DMS153 treated with DMSO at 0.1 percent for 48 hours (cell line): ENCODE measurements around the gene STMN3.
"Not testable (repeated sequence)": the region's sequence is repeated elsewhere in the genome, so short reads cannot be mapped to it uniquely, and the experiment has no call there.

Source experiments
- DNase-seq: peaks from one replicate; lab custom pipeline; 2025; ENCODE audit not compliant: unreplicated experiment; lab: John Stamatoyannopoulos, UW

Gene STMN3

GRCh38 chr20:63639093-63639975, 13.9 kb downstream of the STMN3 start:
- no peak for DNase-seq

DNA sequence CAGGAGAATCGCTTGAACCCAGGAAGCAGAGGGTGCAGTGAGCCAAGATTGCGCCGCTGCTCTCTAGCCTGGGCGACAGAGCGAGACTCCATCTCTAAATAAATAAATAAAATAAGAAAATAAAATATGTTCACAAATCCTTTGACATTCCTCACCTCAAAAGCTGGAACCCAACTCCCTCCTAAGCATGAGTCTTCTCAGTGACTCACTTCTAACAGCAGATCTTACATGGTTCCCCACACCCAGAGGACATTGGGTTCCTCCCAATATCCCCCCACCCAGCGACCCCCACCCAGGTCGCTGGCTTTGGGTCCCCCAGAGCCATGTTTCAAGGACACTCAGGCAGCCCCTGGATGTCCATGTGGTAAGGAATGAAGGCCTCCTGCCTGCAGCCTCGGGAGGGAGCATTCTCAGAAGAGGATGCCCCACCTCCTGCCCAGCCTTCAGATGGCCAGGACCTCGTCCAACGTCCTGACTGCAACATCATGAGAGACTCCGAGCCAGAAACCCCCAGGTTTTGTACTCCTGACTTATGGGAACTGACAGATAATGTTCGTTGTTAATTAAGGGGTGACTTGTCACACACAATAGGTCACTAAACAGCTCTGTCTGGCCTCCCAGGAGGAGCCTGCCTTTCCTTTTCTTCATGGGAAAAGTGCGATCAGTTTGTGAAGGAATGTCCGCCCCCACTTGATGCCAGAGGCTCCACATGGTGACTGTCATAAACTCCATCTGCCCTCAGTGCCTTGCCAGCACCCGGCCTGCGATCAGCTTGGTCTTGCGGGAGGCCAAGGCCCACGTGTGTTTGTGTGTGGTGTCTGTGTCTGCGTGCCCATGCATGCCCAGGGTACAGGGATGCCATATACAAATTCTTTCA, 16.2 kb downstream of the STMN3 start:
- no peak for DNase-seq

- DNase-seq: no peak
Observed at GRCh38 chr20:63635431-63636141, 17.6 kb downstream of the STMN3 start.

DNA sequence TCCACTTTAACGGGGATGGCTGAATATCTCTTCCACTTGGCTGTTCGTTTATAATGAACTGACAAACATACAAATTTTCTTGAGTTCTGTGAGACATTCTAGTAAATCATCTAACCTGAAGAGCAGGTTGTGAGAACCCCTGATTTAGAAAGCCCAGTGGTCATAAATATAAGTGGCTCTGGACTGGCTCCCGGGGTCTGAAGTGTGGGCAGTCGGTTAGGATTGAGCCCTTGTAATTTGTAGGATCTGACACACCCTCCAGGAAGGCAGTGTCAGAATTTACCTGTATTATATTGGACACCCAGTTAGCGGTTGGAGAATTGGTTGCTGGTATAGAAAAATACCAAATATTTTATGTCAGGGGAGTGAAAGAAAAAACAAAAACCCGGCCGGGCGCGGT, 19.5 kb downstream of the STMN3 start:
- DNase-seq: no peak

- not testable (repeated sequence) for DNase-seq
Observed at GRCh38 chr20:63631426-63631825, 21.8 kb downstream of the STMN3 start.

DNA sequence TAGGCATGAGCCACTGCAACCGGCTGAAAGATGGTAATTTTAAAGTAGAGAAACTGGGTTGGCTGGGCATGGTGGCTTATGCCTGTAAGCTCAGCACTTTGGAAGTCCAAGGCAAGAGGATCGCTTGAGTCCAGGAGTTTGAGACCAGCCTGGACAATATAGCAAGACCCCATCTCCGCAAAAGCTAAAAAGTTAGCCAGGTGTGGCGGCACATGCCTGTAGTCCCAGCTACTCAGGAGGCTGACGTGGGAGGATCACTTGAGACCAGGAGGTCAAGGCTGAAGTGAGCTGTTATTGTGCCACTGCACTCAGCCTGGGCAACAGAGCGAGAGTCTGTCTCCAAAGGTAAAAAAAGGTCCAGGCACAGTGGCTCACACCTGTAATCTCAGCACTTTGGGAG, 22.3 kb downstream of the STMN3 start:
- not testable (repeated sequence) for DNase-seq

DNA sequence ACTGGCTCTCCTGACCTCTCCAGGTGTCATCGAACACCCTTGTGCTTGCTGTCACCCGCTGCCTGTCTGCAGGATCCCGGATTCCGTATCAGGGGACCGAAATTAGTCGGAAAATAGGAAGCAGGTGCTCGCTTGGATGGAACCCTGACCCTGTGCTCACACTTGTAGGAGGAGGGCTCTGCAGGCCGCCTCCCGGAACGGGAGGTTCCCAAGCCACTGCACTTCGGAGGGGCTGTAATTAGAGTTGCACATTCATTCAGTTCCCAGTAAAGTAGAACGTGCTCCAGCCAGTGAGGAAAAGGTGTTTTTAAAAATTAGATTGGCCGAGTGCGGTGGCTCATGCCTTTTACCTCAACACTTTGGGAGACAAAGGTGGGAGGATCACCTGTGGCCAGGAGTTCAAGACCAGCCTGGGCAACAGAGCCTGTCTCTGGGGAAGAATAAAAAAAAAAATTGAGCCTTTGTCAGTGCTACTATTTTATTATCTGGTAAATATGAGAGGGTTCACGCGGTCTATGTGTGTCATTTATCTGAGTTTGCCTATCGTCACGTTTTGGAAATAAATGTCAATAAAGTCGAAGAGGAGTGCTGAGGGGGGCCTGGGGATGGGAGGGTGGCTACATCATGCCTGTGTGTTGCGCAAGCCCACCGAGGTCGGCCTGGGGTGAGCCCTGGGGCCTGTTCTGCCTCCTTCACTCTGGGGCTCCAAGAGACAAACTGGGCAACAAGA, 24.8 kb downstream of the STMN3 start:
- peak; percentile 27 for DNase-seq

- no peak for DNase-seq
Observed at GRCh38 chr20:63627751-63628245, 25.4 kb downstream of the STMN3 start.

- DNase-seq: peak; percentile 80
Observed at GRCh38 chr20:63627129-63627750, 26.0 kb downstream of the STMN3 start.

DNA sequence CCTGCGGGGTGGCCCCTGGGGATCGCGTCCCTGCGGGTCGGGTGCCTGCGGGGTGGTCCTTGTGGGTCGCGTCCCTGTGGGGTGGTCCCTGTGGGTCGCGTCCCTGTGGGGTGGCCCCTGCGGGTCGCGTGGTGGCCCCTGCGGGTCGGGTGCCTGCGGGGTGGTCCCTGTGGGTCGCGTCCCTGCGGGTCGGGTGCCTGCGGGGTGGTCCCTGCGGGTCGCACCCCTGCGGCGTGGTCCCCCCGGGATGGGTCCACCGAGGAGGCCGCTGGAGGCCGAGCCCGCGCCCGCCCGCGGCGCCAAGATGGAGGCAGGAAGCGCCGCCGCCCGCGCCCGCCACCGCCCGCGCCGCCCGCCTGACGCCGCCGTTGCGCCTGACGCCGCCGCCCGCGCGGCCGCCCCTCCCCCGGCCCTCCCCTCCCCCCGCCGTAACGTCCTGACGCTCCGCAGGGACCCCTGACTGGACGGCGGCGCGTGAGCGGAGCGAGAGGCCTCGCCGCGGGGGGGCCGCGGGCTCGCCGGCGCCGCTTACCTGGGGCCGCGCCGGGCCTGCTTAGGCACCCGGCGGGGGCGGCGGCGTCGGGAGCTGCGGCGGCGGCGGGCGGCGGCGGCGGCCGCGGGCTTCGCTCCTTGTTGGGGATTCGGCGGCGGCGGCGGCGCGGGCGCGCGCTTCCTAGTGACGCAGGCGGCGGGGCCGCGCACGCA, 26.6 kb downstream of the STMN3 start, which contains the start of gene GMEB2:
GMEB2 (minus strand) TSS at position 678 of the 705 bp plus-strand sequence. CDS start 7,704 bp downstream, outside the sequence.
- DNase-seq: peak; percentile 57

GRCh38 chr20:63625771-63626423, 27.3 kb downstream of the STMN3 start:
- DNase-seq: no peak

GRCh38 chr20:63624486-63624885, 28.7 kb downstream of the STMN3 start:
- no peak for DNase-seq

- no peak for DNase-seq
Observed at GRCh38 chr20:63622732-63623131, 30.5 kb downstream of the STMN3 start.

DNA sequence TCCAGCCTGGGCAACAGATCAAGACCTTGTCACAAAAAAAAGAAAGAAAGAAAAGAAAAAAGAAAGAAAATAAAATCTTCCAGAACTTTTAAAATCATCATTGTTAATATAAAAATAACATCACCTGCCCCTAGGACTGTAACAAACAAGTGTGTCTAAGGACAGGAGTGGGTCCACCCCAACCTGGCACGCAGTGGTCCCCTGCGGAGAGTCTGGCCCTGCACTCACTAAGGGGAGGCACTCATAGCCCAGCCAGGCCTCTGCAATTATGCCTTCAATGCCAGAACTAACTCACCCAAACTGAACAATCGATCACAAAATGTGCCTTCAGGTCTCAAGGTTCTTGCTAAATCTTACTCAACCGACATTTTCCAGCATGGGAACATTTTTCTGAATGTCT, 31.1 kb downstream of the STMN3 start:
- no peak for DNase-seq

- DNase-seq: no peak
Observed at GRCh38 chr20:63620991-63621390, 32.2 kb downstream of the STMN3 start.

- no peak for DNase-seq
Observed at GRCh38 chr20:63619505-63619904, 33.7 kb downstream of the STMN3 start.

GRCh38 chr20:63619086-63619485, 34.1 kb downstream of the STMN3 start:
- no peak for DNase-seq

GRCh38 chr20:63618291-63618980, 34.8 kb downstream of the STMN3 start:
- no peak for DNase-seq
